Activated naive CD8-positive, alpha-beta T cell treated with anti-CD3 and anti-CD28 coated beads for 36 hours (primary cell): ENCODE measurements around the gene PCDHB10. TPM values are rescaled to one million over a fixed set of nuclear protein-coding genes. Genes with fewer than 3 reads are reported as not detected.

Source experiments
- total RNA-seq, 2 experiments: library from RNA; stranded (reverse); gene quantifications; one replicate each; pipeline ENCODE4 v1.2.3, GENCODE V29; 2021

The PCDHB10 gene
- total RNA-seq, 2 experiments from 2014 or later, result not detected

Other genes starting within 250 kb of the PCDHB10 start
- not detected for gene PCDHAC2, start 225.9 kb upstream of the PCDHB10 start, total RNA-seq
- not detected for gene PCDHB1, start 141.0 kb upstream of the PCDHB10 start, total RNA-seq
- not detected for gene PCDHB2, start 97.7 kb upstream of the PCDHB10 start, total RNA-seq
- not detected for gene PCDHB3, start 91.9 kb upstream of the PCDHB10 start, total RNA-seq
- not detected for gene PCDHB4, start 70.5 kb upstream of the PCDHB10 start, total RNA-seq
- gene PCDHB5, start 57.1 kb upstream of the PCDHB10 start, total RNA-seq, result not detected
- gene PCDHB6, start 42.3 kb upstream of the PCDHB10 start, total RNA-seq, result not detected
- not detected for gene PCDHB7, start 19.7 kb upstream of the PCDHB10 start, total RNA-seq
- not detected for gene PCDHB8, start 14.6 kb upstream of the PCDHB10 start, total RNA-seq
- gene PCDHB16, start 10.0 kb upstream of the PCDHB10 start, total RNA-seq, result not detected
- not detected for gene PCDHB9, start 5.2 kb upstream of the PCDHB10 start, total RNA-seq
- not detected for gene PCDHB11, start 7.3 kb downstream of the PCDHB10 start, total RNA-seq
- not detected for gene PCDHB12, start 16.4 kb downstream of the PCDHB10 start, total RNA-seq
- gene PCDHB13, start 21.6 kb downstream of the PCDHB10 start, total RNA-seq, result not detected
- gene PCDHB14, start 31.0 kb downstream of the PCDHB10 start, total RNA-seq, result not detected
- not detected for gene PCDHB15, start 53.0 kb downstream of the PCDHB10 start, total RNA-seq
- gene SLC25A2, start 111.7 kb downstream of the PCDHB10 start, total RNA-seq, result under 1 TPM in 1 of 2 experiments, not detected in 1; 0.21 TPM
- gene TAF7, start 128.4 kb downstream of the PCDHB10 start, total RNA-seq, result 10 to 100 TPM; 60.4 to 60.5 TPM
- not detected for gene PCDHGA1, start 138.2 kb downstream of the PCDHB10 start, total RNA-seq
- not detected for gene PCDHGA2, start 146.4 kb downstream of the PCDHB10 start, total RNA-seq
- not detected for gene PCDHGA3, start 151.5 kb downstream of the PCDHB10 start, total RNA-seq
- not detected for gene PCDHGB1, start 157.7 kb downstream of the PCDHB10 start, total RNA-seq
- under 1 TPM in 1 of 2 experiments, not detected in 1; 0.12 TPM for gene PCDHGA4, start 162.7 kb downstream of the PCDHB10 start, total RNA-seq
- gene PCDHGB2, start 167.6 kb downstream of the PCDHB10 start, total RNA-seq, result under 1 TPM in 1 of 2 experiments, not detected in 1; 0.10 TPM
- gene PCDHGA5, start 171.8 kb downstream of the PCDHB10 start, total RNA-seq, result under 1 TPM in 1 of 2 experiments, not detected in 1; 0.06 TPM
- not detected for gene PCDHGB3, start 177.9 kb downstream of the PCDHB10 start, total RNA-seq
- gene PCDHGA6, start 181.5 kb downstream of the PCDHB10 start, total RNA-seq, result under 1 TPM; 0.08 TPM
- gene PCDHGA7, start 190.4 kb downstream of the PCDHB10 start, total RNA-seq, result not detected
- not detected for gene PCDHGB4, start 195.3 kb downstream of the PCDHB10 start, total RNA-seq
- gene PCDHGA8, start 200.3 kb downstream of the PCDHB10 start, total RNA-seq, result not detected
- gene PCDHGB5, start 205.6 kb downstream of the PCDHB10 start, total RNA-seq, result under 1 TPM; 0.16 to 0.26 TPM
- gene PCDHGA9, start 210.4 kb downstream of the PCDHB10 start, total RNA-seq, result not detected
- not detected for gene PCDHGB6, start 215.7 kb downstream of the PCDHB10 start, total RNA-seq
- under 1 TPM in 1 of 2 experiments, not detected in 1; 0.06 TPM for gene PCDHGA10, start 220.6 kb downstream of the PCDHB10 start, total RNA-seq
- gene PCDHGB7, start 225.3 kb downstream of the PCDHB10 start, total RNA-seq, result not detected
- under 1 TPM in 1 of 2 experiments, not detected in 1; 0.06 TPM for gene PCDHGA11, start 228.7 kb downstream of the PCDHB10 start, total RNA-seq
- gene PCDHGA12, start 238.2 kb downstream of the PCDHB10 start, total RNA-seq, result under 1 TPM in 1 of 2 experiments, not detected in 1; 0.08 TPM